WTC11 (cell line): ENCODE results near the gene BUD13. TPM values are rescaled to one million over a fixed set of nuclear protein-coding genes. Genes with fewer than 3 reads are reported as not detected.

Experiments used
- ATAC-seq: fragments of 200-7000 bp; cut with Tn5 transposase; 2 replicates; pipeline ENCODE4 v1.10.0; 2021; ENCODE audit warnings: mild to moderate bottlenecking, moderate library complexity
- CTCF ChIA-PET: fragments of 300-600 bp; sonication (Branson Sonifier 250); formaldehyde crosslinking; loops from one replicate; lab custom pipeline; 2021; ENCODE audit warnings: antibody characterized with exemption; lab: Charles Lee
- POLR2A ChIA-PET: fragments of 350-600 bp; sonication (Branson Sonifier 250); formaldehyde crosslinking; loops from one replicate; lab custom pipeline; 2021; ENCODE audit warnings: antibody characterized with exemption; lab: Charles Lee
- DNase-seq: peaks from one replicate; pipeline ENCODE4 v3.0.0; 2021; ENCODE audit warnings: low spot score
- H3K27ac Mint-ChIP-seq: 2 replicates; pipeline ENCODE4 v1.8.0; 2021; ENCODE audit warnings: mixed read lengths
- H3K27me3 Mint-ChIP-seq: 2 replicates; pipeline ENCODE4 v1.8.0; 2021; ENCODE audit warnings: low read depth, mild to moderate bottlenecking, moderate library complexity, mixed read lengths
- H3K36me3 Mint-ChIP-seq: 2 replicates; pipeline ENCODE4 v1.8.0; 2021; ENCODE audit warnings: mixed read lengths
- H3K4me1 Mint-ChIP-seq: 2 replicates; pipeline ENCODE4 v1.8.0; 2022; ENCODE audit warnings: mixed read lengths
- H3K4me3 Mint-ChIP-seq: 2 replicates; pipeline ENCODE4 v1.8.0; 2021; ENCODE audit warnings: mild to moderate bottlenecking, moderate library complexity, mixed read lengths
- H3K9me3 Mint-ChIP-seq: 2 replicates; pipeline ENCODE4 v1.8.0; 2021; ENCODE audit warnings: mixed read lengths
- HMGA2 ChIP-seq: fragments of 250-450 bp; sonication (Bioruptor Pico); IDR thresholded peaks from 2 replicates; pipeline ENCODE4 v1.4.0; 2021; ENCODE audit warnings: mild to moderate bottlenecking, moderate library complexity
- IRF2 ChIP-seq: sonication (generic); formaldehyde crosslinking; IDR thresholded peaks from 2 replicates; pipeline ENCODE4 v1.8.0; 2022; ENCODE audit warnings: low read depth, missing genetic modification reagents, borderline replicate concordance
- ZNF396 ChIP-seq: fragments of 250-450 bp; sonication (Bioruptor Pico); IDR thresholded peaks from 2 replicates; pipeline ENCODE4 v1.8.0; 2021; ENCODE audit warnings: mild to moderate bottlenecking, moderate library complexity, borderline replicate concordance
- ZNF423 ChIP-seq: fragments of 250-450 bp; sonication (Bioruptor Pico); IDR thresholded peaks from 2 replicates; pipeline ENCODE4 v2.1.2; 2022; ENCODE audit warnings: mild to moderate bottlenecking, moderate library complexity
- total RNA-seq: library from RNA; stranded (reverse); gene quantifications from 3 replicates; pipeline ENCODE4 v1.2.3, GENCODE V29; 2021
- TF ChIP-seq, protein P1 (sequence below): sonication (generic); formaldehyde crosslinking; conservative IDR thresholded peaks from 2 replicates; pipeline ENCODE4 v1.8.1; 2023; ENCODE audit warnings: mild to moderate bottlenecking, low read depth, missing genetic modification reagents, moderate library complexity
- TF ChIP-seq, protein P2 (sequence below): sonication (generic); formaldehyde crosslinking; IDR thresholded peaks from 2 replicates; pipeline ENCODE4 v1.8.1; 2023; ENCODE audit warnings: mild to moderate bottlenecking, missing genetic modification reagents
- TF ChIP-seq, protein P3 (sequence below): sonication (generic); formaldehyde crosslinking; IDR thresholded peaks from 2 replicates; pipeline ENCODE4 v1.8.0; 2023; ENCODE audit warnings: mild to moderate bottlenecking, missing genetic modification reagents
- TF ChIP-seq, protein P4 (sequence below): sonication (generic); formaldehyde crosslinking; IDR thresholded peaks from 2 replicates; pipeline ENCODE4 v1.8.1; 2022; ENCODE audit warnings: mild to moderate bottlenecking, missing genetic modification reagents, moderate library complexity, borderline replicate concordance
- TF ChIP-seq, protein P5 (sequence below): fragments of 250-450 bp; sonication (Bioruptor Pico); IDR thresholded peaks from 2 replicates; pipeline ENCODE4 v1.9.0; 2021; ENCODE audit warnings: mild to moderate bottlenecking, borderline replicate concordance
- TF ChIP-seq, protein P6 (sequence below): fragments of 250-450 bp; sonication (Bioruptor Pico); IDR thresholded peaks from 2 replicates; pipeline ENCODE4 v1.8.0; 2021; ENCODE audit warnings: mild to moderate bottlenecking
- TF ChIP-seq, protein P7 (sequence below): sonication (generic); formaldehyde crosslinking; IDR thresholded peaks from 2 replicates; pipeline ENCODE4 v1.8.1; 2023; ENCODE audit warnings: mild to moderate bottlenecking, missing genetic modification reagents, moderate library complexity

BUD13 gene
- total RNA-seq, 1 experiment from 2014 or later, result 20.7 TPM

DNA sequence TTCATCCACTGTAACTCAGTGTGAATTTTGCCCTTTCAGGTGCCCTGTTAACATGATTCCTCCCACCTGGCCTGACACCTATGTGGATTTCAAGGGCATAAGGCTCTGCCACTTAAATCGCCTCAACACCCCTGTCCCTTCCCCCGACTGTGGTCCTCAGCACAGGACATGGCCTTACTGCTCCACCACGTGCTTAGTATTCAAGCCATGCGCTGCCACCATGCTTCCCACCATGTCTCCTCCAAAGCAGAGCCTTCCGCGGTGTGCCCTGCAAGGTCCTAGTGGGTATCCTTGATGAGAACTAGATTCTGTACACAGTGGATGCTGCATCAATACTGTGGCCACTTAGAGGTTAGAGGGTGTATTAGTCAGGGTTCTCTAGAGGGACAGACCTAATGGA is 51.9 kb downstream of the BUD13 start (continued):
- TF ChIP-seq, protein P1, sequence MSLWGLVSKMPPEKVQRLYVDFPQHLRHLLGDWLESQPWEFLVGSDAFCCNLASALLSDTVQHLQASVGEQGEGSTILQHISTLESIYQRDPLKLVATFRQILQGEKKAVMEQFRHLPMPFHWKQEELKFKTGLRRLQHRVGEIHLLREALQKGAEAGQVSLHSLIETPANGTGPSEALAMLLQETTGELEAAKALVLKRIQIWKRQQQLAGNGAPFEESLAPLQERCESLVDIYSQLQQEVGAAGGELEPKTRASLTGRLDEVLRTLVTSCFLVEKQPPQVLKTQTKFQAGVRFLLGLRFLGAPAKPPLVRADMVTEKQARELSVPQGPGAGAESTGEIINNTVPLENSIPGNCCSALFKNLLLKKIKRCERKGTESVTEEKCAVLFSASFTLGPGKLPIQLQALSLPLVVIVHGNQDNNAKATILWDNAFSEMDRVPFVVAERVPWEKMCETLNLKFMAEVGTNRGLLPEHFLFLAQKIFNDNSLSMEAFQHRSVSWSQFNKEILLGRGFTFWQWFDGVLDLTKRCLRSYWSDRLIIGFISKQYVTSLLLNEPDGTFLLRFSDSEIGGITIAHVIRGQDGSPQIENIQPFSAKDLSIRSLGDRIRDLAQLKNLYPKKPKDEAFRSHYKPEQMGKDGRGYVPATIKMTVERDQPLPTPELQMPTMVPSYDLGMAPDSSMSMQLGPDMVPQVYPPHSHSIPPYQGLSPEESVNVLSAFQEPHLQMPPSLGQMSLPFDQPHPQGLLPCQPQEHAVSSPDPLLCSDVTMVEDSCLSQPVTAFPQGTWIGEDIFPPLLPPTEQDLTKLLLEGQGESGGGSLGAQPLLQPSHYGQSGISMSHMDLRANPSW (CRISPR knock-in tag), result no peak
- TF ChIP-seq ZNF396, result no peak

DNA sequence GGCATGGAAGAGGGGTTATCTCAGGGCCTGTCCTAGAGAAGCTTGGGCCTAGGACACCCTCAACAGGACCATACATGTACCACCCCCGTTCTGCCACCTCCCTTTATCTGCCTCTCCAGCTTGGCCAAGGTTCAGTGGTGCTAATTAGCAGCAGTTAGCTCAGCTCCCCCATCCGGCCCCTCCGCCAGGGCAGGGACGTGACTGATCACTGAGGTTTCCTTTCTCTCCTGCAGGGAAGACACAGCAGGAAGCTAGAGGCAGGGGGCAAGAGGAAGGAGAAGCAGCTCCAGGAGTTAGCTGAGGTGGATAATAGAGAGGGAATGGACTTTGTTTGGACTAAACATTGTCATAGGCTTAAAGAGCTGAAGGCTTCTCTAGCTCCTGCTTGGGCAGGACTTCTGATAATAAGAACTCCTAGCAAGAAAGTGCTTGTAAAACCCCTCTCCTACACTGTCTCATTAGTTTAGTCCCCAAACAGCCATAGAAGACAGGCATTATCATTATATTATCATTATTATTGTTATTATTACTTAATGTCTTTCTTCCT is 53.8 kb downstream of the BUD13 start:
- no peaks in the 10 kb centered on the region for H3K9me3 Mint-ChIP-seq
- POLR2A ChIA-PET, result no interaction called here
- DNase-seq (no peak), ATAC-seq (no peak)
- TF ChIP-seq, protein P1 (CRISPR knock-in tag), result no peak
- TF ChIP-seq IRF2 (no peak), ZNF423 (CRISPR knock-in tag) (peak; percentile 77)
- TF ChIP-seq, protein P2, sequence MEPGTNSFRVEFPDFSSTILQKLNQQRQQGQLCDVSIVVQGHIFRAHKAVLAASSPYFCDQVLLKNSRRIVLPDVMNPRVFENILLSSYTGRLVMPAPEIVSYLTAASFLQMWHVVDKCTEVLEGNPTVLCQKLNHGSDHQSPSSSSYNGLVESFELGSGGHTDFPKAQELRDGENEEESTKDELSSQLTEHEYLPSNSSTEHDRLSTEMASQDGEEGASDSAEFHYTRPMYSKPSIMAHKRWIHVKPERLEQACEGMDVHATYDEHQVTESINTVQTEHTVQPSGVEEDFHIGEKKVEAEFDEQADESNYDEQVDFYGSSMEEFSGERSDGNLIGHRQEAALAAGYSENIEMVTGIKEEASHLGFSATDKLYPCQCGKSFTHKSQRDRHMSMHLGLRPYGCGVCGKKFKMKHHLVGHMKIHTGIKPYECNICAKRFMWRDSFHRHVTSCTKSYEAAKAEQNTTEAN, result no peak
- TF ChIP-seq, protein P3, sequence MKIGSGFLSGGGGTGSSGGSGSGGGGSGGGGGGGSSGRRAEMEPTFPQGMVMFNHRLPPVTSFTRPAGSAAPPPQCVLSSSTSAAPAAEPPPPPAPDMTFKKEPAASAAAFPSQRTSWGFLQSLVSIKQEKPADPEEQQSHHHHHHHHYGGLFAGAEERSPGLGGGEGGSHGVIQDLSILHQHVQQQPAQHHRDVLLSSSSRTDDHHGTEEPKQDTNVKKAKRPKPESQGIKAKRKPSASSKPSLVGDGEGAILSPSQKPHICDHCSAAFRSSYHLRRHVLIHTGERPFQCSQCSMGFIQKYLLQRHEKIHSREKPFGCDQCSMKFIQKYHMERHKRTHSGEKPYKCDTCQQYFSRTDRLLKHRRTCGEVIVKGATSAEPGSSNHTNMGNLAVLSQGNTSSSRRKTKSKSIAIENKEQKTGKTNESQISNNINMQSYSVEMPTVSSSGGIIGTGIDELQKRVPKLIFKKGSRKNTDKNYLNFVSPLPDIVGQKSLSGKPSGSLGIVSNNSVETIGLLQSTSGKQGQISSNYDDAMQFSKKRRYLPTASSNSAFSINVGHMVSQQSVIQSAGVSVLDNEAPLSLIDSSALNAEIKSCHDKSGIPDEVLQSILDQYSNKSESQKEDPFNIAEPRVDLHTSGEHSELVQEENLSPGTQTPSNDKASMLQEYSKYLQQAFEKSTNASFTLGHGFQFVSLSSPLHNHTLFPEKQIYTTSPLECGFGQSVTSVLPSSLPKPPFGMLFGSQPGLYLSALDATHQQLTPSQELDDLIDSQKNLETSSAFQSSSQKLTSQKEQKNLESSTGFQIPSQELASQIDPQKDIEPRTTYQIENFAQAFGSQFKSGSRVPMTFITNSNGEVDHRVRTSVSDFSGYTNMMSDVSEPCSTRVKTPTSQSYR, result no peak
- TF ChIP-seq, all 79 proteins: peak for 1
- Mint-ChIP-seq H3K4me1 (peaks cover 14% of the 10 kb centered on the region), H3K36me3 (no peaks in the 10 kb centered on the region), H3K27ac (no peak overlapping the region), H3K4me3 (no peak overlapping the region), H3K27me3 (0 out of 2 replicates have a peak, but pooled peaks cover 3% of the 10 kb centered on the region)
- CTCF ChIA-PET, result interaction anchor here (0.8 to 7.9 kb wide), 3 partner anchors 13 to 72 kb away, joined by 3 to 55 read pairs (median 4); partner anchors contain the start of gene APOA5

DNA sequence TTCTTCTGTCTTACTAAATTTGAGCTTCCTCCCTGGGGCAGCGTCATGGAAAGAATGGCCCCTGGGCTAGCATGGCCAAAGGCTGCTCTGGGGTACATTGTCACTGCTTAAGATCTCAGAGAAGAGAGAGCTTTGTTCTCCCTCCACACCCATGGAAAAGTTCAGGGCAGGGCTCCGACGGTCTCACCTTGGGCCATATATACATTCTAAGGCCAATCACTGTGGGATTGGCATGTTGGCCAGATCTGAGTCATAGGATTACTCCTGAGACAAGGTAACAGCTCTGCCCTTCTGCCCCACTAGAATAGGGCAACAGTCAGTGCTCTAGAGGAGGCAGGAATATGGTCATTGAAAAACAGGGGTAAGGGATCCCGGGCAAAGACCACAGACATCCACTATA is 56.2 kb downstream of the BUD13 start:
- Mint-ChIP-seq H3K27ac (no peak overlapping the region), H3K9me3 (no peaks in the 10 kb centered on the region), H3K4me1 (peaks cover 14% of the 10 kb centered on the region), H3K36me3 (no peaks in the 10 kb centered on the region), H3K27me3 (peaks cover under 1% of the 10 kb centered on the region), H3K4me3 (no peak overlapping the region)
- ChIA-PET POLR2A (no interaction called here), CTCF (interaction anchor here (1.0 to 7.9 kb wide), 5 partner anchors 14 to 203 kb away, joined by 3 to 55 read pairs (median 5); no protein-coding TSS in a partner anchor)
- ATAC-seq (no peak), DNase-seq (no peak)
- TF ChIP-seq, protein P4, sequence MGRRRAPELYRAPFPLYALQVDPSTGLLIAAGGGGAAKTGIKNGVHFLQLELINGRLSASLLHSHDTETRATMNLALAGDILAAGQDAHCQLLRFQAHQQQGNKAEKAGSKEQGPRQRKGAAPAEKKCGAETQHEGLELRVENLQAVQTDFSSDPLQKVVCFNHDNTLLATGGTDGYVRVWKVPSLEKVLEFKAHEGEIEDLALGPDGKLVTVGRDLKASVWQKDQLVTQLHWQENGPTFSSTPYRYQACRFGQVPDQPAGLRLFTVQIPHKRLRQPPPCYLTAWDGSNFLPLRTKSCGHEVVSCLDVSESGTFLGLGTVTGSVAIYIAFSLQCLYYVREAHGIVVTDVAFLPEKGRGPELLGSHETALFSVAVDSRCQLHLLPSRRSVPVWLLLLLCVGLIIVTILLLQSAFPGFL (CRISPR knock-in tag), result no peak
- TF ChIP-seq, protein P5, sequence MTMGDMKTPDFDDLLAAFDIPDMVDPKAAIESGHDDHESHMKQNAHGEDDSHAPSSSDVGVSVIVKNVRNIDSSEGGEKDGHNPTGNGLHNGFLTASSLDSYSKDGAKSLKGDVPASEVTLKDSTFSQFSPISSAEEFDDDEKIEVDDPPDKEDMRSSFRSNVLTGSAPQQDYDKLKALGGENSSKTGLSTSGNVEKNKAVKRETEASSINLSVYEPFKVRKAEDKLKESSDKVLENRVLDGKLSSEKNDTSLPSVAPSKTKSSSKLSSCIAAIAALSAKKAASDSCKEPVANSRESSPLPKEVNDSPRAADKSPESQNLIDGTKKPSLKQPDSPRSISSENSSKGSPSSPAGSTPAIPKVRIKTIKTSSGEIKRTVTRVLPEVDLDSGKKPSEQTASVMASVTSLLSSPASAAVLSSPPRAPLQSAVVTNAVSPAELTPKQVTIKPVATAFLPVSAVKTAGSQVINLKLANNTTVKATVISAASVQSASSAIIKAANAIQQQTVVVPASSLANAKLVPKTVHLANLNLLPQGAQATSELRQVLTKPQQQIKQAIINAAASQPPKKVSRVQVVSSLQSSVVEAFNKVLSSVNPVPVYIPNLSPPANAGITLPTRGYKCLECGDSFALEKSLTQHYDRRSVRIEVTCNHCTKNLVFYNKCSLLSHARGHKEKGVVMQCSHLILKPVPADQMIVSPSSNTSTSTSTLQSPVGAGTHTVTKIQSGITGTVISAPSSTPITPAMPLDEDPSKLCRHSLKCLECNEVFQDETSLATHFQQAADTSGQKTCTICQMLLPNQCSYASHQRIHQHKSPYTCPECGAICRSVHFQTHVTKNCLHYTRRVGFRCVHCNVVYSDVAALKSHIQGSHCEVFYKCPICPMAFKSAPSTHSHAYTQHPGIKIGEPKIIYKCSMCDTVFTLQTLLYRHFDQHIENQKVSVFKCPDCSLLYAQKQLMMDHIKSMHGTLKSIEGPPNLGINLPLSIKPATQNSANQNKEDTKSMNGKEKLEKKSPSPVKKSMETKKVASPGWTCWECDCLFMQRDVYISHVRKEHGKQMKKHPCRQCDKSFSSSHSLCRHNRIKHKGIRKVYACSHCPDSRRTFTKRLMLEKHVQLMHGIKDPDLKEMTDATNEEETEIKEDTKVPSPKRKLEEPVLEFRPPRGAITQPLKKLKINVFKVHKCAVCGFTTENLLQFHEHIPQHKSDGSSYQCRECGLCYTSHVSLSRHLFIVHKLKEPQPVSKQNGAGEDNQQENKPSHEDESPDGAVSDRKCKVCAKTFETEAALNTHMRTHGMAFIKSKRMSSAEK (CRISPR knock-in tag), result no peak
- TF ChIP-seq, protein P6, sequence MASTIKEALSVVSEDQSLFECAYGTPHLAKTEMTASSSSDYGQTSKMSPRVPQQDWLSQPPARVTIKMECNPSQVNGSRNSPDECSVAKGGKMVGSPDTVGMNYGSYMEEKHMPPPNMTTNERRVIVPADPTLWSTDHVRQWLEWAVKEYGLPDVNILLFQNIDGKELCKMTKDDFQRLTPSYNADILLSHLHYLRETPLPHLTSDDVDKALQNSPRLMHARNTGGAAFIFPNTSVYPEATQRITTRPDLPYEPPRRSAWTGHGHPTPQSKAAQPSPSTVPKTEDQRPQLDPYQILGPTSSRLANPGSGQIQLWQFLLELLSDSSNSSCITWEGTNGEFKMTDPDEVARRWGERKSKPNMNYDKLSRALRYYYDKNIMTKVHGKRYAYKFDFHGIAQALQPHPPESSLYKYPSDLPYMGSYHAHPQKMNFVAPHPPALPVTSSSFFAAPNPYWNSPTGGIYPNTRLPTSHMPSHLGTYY (CRISPR knock-in tag), result no peak
- TF ChIP-seq, protein P7, sequence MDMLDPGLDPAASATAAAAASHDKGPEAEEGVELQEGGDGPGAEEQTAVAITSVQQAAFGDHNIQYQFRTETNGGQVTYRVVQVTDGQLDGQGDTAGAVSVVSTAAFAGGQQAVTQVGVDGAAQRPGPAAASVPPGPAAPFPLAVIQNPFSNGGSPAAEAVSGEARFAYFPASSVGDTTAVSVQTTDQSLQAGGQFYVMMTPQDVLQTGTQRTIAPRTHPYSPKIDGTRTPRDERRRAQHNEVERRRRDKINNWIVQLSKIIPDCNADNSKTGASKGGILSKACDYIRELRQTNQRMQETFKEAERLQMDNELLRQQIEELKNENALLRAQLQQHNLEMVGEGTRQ, result no peak
- TF ChIP-seq HMGA2 (CRISPR knock-in tag), result no peak
